Non-pigmented ciliary epithelial cell (primary cell): ENCODE data around the gene TNRC18.
"Not testable (repeated sequence)": the region's sequence is repeated elsewhere in the genome, so short reads cannot be mapped to it uniquely, and the experiment has no call there.

ENCODE experiments used
- DNase-seq: peaks from one replicate; pipeline ENCODE4 v3.0.0-alpha.2; 2010; ENCODE audit warnings: low read depth

The TNRC18 gene

GRCh38 chr7:5267829-5268228 lies 155.8 kb downstream of the TNRC18 start:
- DNase-seq = not testable (repeated sequence)

- no peak for DNase-seq
Measured at GRCh38 chr7:5266191-5267028, 157.2 kb downstream of the TNRC18 start.

GRCh38 chr7:5265320-5266190 lies 158.1 kb downstream of the TNRC18 start:
- no peak for DNase-seq

DNA sequence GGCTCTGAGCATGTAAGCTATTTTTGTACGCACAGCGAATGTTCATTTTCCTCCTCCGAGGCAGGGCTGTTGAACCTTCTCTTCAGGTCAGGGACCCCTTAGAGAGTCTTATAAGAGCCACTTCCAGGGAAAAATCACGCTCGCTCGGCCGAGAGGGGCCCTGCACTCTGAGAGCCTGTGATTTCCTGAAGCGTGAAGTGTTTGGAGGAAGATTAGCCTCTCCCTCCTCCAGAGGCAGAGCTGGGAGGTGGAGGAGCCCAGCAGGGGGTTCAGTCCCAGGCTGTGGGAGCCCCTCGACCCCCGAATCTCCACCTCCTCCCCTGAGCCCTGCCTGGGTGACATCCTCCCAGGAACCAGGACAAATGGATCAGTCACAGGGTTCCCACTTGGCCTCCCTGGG lies 160.6 kb downstream of the TNRC18 start:
- not testable (repeated sequence) for DNase-seq

DNA sequence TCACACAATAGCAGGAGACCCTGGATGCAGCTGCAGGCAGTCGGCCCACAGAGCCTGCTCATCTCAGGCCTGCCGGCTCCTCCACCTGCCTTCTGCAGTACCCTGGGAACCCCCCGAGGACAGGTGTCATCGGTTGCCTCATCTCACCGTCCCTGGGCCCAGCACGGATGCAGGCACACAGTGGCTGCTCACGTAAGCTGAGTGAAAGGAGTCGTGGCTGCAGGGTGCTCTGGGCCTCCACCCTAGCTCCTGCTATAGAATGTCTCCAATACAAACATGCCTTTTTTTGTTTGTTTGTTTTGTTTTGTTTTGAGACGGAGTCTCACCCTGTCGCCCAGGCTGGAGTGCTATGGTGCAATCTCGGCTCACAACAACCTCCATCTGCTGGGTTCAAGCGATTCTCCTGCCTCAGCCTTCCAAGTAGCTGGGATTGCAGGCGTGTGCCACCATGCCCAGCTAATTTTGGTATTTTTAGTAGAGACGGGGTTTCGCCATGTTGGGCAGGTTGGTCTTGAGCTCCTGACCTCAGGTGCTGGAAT lies 163.0 kb downstream of the TNRC18 start:
- DNase-seq = not testable (repeated sequence)
